ENCODE results near the gene BRD3OS.

DNA sequence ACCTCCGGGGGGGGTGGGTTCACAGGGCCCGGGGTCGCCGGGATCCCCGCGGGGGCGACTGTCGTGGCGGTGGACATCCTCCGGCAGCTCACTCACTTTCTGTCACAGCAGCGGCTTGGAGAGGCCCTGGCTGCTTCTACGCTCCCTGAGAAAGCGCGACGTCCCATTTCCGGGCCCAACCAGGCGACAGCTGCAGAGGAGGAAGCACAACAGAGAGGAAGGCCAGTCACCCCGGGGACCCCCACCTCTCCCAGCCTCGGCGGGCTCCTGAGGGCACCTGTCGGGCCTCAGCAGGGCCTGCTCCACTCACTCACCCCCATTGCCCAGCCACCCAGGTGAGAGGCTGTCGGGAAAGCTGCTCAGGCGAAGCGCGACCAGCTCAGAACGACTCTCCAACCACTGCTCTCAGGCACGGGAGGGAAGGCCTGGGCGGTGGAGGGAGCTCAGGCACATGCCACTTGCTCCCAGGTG is 28.2 kb downstream of the BRD3OS start:
- no peak for TF ChIP-seq CEBPB (IDR thresholded peaks at IDR 0.05)
- TF ChIP-seq EP300 (IDR thresholded peaks at IDR 0.05; ENCODE audit: borderline replicate concordance) = no peak
- TF ChIP-seq TAF1 (IDR thresholded peaks at IDR 0.05; ENCODE audit: low read depth) = no peak
- no peak for TF ChIP-seq REST (IDR thresholded peaks at IDR 0.05; ENCODE audit: low read depth)
- no peak for TF ChIP-seq RAD21 (IDR thresholded peaks at IDR 0.05; ENCODE audit: low read depth)
- TF ChIP-seq, protein P1, sequence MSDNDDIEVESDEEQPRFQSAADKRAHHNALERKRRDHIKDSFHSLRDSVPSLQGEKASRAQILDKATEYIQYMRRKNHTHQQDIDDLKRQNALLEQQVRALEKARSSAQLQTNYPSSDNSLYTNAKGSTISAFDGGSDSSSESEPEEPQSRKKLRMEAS (IDR thresholded peaks at IDR 0.05) = no peak
- TF ChIP-seq USF1 (IDR thresholded peaks at IDR 0.05) = no peak
- TF ChIP-seq EGR1 (IDR thresholded peaks at IDR 0.05) = no peak
- TF ChIP-seq FOXM1 (IDR thresholded peaks at IDR 0.05; ENCODE audit: borderline replicate concordance, low read depth) = no peak
- no peak for TF ChIP-seq ZBTB7A (IDR thresholded peaks at IDR 0.05; ENCODE audit: low read depth)
- no peak for TF ChIP-seq CREB1 (IDR thresholded peaks at IDR 0.05; ENCODE audit: low read depth)
- no peak for TF ChIP-seq NFIC (IDR thresholded peaks at IDR 0.05)
- TF ChIP-seq TEAD4 (IDR thresholded peaks at IDR 0.05) = no peak

All from Ishikawa (cell line).